Activated CD4-positive, alpha-beta memory T cell treated with anti-CD3 and anti-CD28 coated beads, Interleukin-2, amount 10 ng/mL, durations not matched to agents 7 days and 5 days (primary cell): ENCODE results near the gene EIF2A. TPM values are rescaled to one million over a fixed set of nuclear protein-coding genes. Genes with fewer than 3 reads are reported as not detected.

Source experiments
- CTCF ChIA-PET: fragments of 350-600 bp; sonication (Branson Sonifier 250); formaldehyde crosslinking; loops from one replicate; lab custom pipeline; 2021; ENCODE audit warnings: antibody characterized with exemption, inconsistent platforms; lab: Charles Lee
- POLR2A ChIA-PET: fragments of 350-600 bp; sonication (Branson Sonifier 250); formaldehyde crosslinking; loops from one replicate; lab custom pipeline; 2021; ENCODE audit warnings: antibody characterized with exemption; lab: Charles Lee
- DNase-seq: peaks from one replicate; pipeline ENCODE4 v3.0.0-alpha.2; 2020
- H3K27ac Mint-ChIP-seq: one replicate; pipeline ENCODE4 v1.8.0; 2021; ENCODE audit warnings: mild to moderate bottlenecking, mixed read lengths
- H3K27me3 Mint-ChIP-seq: one replicate; pipeline ENCODE4 v1.8.0; 2021; ENCODE audit warnings: mixed read lengths
- H3K36me3 Mint-ChIP-seq: one replicate; pipeline ENCODE4 v1.8.0; 2021; ENCODE audit warnings: low read depth, mixed read lengths
- H3K4me1 Mint-ChIP-seq: one replicate; pipeline ENCODE4 v1.8.0; 2021; ENCODE audit warnings: mixed read lengths
- H3K4me3 Mint-ChIP-seq: one replicate; pipeline ENCODE4 v1.8.0; 2021; ENCODE audit warnings: mild to moderate bottlenecking, mixed read lengths
- H3K9me3 Mint-ChIP-seq: one replicate; pipeline ENCODE4 v1.8.0; 2021; ENCODE audit warnings: mixed read lengths
- total RNA-seq, 2 experiments: library from RNA; stranded (reverse); gene quantifications; one replicate each; pipeline ENCODE4 v1.2.3, GENCODE V29; 2021

Gene EIF2A
- total RNA-seq, 2 experiments from 2014 or later: 81.7 to 86.4 TPM

DNA sequence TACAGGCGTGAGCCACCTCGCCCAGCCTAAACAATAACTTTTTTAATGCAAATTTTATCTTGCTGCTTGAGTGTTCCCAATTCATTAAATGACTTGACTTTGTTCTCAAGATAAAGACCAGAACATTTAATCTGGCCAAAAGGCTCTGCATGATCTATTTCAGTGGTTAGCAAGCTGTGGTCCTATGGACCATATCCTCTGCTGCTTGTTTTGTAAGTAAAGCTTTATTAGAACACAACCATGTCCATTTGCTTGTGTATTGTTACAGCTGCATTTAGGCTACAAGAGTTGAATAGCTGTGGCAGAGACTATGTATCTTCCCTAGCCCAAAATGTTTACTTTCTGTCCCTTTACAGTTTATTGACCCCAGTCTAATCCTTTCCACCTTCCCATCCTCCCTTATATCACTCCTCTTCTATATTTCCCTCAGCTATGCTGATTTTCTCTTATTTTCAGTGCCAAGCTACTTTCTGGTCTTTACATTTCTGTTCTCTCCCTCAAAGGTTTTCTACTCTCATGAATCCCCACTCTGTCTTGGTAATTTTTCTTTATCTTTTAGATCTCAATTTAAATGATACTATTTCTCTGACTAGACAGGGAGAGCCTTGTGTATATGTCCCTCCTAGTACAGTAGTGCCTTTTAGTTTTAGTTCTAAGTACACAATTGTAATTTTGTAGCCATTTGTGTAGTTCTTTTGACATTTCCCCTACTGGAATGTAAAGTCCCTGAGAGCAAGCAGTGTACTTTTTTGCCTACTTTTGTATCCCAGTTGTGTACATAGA is 79.8 kb downstream of the EIF2A start:
- Mint-ChIP-seq H3K27ac (no peak overlapping the region), H3K4me1 (peaks cover 13% of the 10 kb centered on the region), H3K4me3 (no peak overlapping the region), H3K27me3 (no peaks in the 10 kb centered on the region), H3K9me3 (no peaks in the 10 kb centered on the region), H3K36me3 (peaks cover 62% of the 10 kb centered on the region)
- DNase-seq: no peak
- ChIA-PET POLR2A (interaction anchor here (0.7 to 1.4 kb wide), 2 partner anchors 9 to 1191 kb away, joined by 3 to 5 read pairs; no protein-coding TSS in a partner anchor), CTCF (no interaction called here)

- Mint-ChIP-seq H3K4me3 (no peak overlapping the region), H3K27me3 (no peaks in the 10 kb centered on the region), H3K4me1 (peaks cover 9% of the 10 kb centered on the region), H3K27ac (no peak overlapping the region), H3K9me3 (no peaks in the 10 kb centered on the region), H3K36me3 (peaks cover 62% of the 10 kb centered on the region)
- POLR2A ChIA-PET: interaction anchor here (1.4 kb wide), 1 partner anchor 8 kb away, joined by 5 read pairs; no protein-coding TSS in a partner anchor
- DNase-seq: no peak
- CTCF ChIA-PET: no interaction called here
These were observed 81.0 kb downstream of the EIF2A start for GRCh38 chr3:150627557-150627956.

- CTCF ChIA-PET: interaction anchor here (0.6 kb wide), 1 partner anchor 127 kb away, joined by 4 read pairs; no protein-coding TSS in a partner anchor
These were observed 85.1 kb downstream of the EIF2A start for GRCh38 chr3:150631515-150632221.

DNA sequence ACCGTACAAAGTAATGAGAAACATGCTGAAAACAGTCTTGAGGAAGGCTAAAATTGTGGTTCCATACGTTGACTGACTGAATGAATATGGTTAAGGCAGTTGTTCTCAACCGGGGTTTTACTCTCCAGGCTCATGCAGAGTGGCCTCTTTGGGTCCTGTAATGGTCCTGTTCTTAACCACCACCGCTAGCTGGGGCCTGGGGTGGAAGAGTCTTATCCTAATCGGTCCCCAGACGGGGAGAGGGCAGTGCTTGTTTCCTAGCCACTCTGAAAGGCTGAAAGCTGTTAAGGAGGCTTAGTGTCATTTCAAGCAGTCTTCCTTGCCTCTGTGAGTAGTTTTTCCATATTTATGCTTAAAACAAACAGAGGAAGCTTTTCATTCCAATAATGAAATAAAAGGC is 88.5 kb downstream of the EIF2A start:
- no peaks in the 10 kb centered on the region for H3K9me3 Mint-ChIP-seq
- H3K4me3 Mint-ChIP-seq: no peak overlapping the region
- ChIA-PET CTCF (interaction anchor here (0.6 to 1.7 kb wide), 5 partner anchors 46 to 129 kb away, joined by 3 to 4 read pairs (median 3); partner anchors contain the start of gene ERICH6), POLR2A (interaction anchor here (0.5 to 2.2 kb wide), 11 partner anchors 8 to 226 kb away, joined by 3 to 11 read pairs (median 4); partner anchors contain the start of genes EIF2A, ERICH6, SELENOT and SERP1)
- H3K27ac Mint-ChIP-seq: peak overlapping the region; percentile 72
- peaks cover 17% of the 10 kb centered on the region for H3K36me3 Mint-ChIP-seq
- DNase-seq: no peak
- H3K27me3 Mint-ChIP-seq: no peaks in the 10 kb centered on the region
- peaks cover 36% of the 10 kb centered on the region for H3K4me1 Mint-ChIP-seq

More at GRCh38 chr3:150631515-150632221, 85.1 kb downstream of the EIF2A start:
- no peaks in the 10 kb centered on the region for H3K9me3 Mint-ChIP-seq
- H3K4me1 Mint-ChIP-seq: peaks cover 31% of the 10 kb centered on the region
- POLR2A ChIA-PET: interaction anchor here (0.9 to 1.6 kb wide), 3 partner anchors 29 to 89 kb away, joined by 3 to 5 read pairs (median 3); partner anchors contain the start of gene SELENOT
- H3K36me3 Mint-ChIP-seq: peaks cover 43% of the 10 kb centered on the region
- no peak overlapping the region for H3K27ac Mint-ChIP-seq
- H3K27me3 Mint-ChIP-seq: no peaks in the 10 kb centered on the region
- DNase-seq: no peak
- H3K4me3 Mint-ChIP-seq: no peak overlapping the region

- no peaks in the 10 kb centered on the region for H3K27me3 Mint-ChIP-seq
- ChIA-PET CTCF (interaction anchor here (0.6 to 1.7 kb wide), 6 partner anchors 45 to 238 kb away, joined by 3 to 4 read pairs (median 3); partner anchors contain the start of gene ERICH6), POLR2A (interaction anchor here (0.5 to 2.2 kb wide), 11 partner anchors 9 to 226 kb away, joined by 3 to 11 read pairs (median 4); partner anchors contain the start of genes EIF2A, ERICH6, SELENOT and SERP1)
- no peaks in the 10 kb centered on the region for H3K9me3 Mint-ChIP-seq
- no peak for DNase-seq
- H3K36me3 Mint-ChIP-seq: peaks cover 15% of the 10 kb centered on the region
- peaks cover 35% of the 10 kb centered on the region for H3K4me1 Mint-ChIP-seq
- peak overlapping the region; percentile 72 for H3K27ac Mint-ChIP-seq
- no peak overlapping the region for H3K4me3 Mint-ChIP-seq
These were observed 88.9 kb downstream of the EIF2A start for GRCh38 chr3:150635526-150635925.

Other genes with a start within 250 kb of the EIF2A start
- 10 to 100 TPM; 13.9 to 15.0 TPM for gene TSC22D2, start 138.5 kb upstream of the EIF2A start, total RNA-seq
- 10 to 100 TPM; 98.4 to 98.5 TPM for gene SERP1, start 291 bp upstream of the EIF2A start, total RNA-seq
- 100 to 1,000 TPM; 124 to 130 TPM for gene SELENOT, start 56.5 kb downstream of the EIF2A start, total RNA-seq
- gene ERICH6, start 157.1 kb downstream of the EIF2A start, total RNA-seq: under 1 TPM; 0.38 to 0.81 TPM
- gene SIAH2, start 216.4 kb downstream of the EIF2A start, total RNA-seq: 10 to 100 TPM; 42.5 to 44.9 TPM